ENCODE results near the gene CMTM1.

DNA sequence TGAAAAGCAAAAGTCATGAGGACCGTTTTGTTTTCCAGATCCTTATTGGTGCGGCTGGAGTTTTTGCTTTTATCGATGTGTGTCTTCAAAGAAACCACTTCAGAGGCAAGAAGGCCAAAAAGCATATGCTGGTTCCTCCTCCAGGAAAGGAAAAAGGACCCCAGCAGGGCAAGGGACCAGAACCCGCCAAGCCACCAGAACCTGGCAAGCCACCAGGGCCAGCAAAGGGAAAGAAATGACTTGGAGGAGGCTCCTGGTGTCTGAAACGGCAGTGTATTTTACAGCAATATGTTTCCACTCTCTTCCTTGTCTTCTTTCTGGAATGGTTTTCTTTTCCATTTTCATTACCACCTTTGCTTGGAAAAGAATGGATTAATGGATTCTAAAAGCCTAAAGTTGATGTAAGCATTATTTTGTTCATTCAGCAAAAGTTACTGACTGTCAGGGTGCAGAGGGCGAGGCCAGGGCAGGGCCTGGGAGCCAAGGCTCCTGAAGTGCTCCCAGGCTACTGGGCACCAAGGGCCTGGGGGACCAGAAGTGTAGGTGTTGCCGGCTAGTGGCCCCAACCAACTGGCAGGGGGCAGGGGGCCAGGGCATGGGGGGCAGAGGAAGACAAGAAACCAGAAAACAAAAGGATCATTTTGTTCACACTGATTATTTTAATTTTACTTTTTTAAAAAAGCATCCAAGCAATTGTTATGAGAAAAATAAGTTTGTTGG lies 21.8 kb downstream of the CMTM1 start:
- TF ChIP-seq, protein P1, sequence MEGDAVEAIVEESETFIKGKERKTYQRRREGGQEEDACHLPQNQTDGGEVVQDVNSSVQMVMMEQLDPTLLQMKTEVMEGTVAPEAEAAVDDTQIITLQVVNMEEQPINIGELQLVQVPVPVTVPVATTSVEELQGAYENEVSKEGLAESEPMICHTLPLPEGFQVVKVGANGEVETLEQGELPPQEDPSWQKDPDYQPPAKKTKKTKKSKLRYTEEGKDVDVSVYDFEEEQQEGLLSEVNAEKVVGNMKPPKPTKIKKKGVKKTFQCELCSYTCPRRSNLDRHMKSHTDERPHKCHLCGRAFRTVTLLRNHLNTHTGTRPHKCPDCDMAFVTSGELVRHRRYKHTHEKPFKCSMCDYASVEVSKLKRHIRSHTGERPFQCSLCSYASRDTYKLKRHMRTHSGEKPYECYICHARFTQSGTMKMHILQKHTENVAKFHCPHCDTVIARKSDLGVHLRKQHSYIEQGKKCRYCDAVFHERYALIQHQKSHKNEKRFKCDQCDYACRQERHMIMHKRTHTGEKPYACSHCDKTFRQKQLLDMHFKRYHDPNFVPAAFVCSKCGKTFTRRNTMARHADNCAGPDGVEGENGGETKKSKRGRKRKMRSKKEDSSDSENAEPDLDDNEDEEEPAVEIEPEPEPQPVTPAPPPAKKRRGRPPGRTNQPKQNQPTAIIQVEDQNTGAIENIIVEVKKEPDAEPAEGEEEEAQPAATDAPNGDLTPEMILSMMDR (conservative IDR thresholded peaks at IDR 0.05) = no peak
- no peak for TF ChIP-seq ZFX (IDR thresholded peaks at IDR 0.05)

Measured in C4-2B (cell line).